Activated T-helper 1 cell treated with Interleukin-2 at 50 U/mL for 16 hours (primary cell): Measurements from ENCODE around the gene SSNA1.

Experiments
- DNase-seq: peaks from one replicate; pipeline ENCODE4 v3.0.0-alpha.2; 2020; ENCODE audit warnings: low read depth

SSNA1 gene

DNA sequence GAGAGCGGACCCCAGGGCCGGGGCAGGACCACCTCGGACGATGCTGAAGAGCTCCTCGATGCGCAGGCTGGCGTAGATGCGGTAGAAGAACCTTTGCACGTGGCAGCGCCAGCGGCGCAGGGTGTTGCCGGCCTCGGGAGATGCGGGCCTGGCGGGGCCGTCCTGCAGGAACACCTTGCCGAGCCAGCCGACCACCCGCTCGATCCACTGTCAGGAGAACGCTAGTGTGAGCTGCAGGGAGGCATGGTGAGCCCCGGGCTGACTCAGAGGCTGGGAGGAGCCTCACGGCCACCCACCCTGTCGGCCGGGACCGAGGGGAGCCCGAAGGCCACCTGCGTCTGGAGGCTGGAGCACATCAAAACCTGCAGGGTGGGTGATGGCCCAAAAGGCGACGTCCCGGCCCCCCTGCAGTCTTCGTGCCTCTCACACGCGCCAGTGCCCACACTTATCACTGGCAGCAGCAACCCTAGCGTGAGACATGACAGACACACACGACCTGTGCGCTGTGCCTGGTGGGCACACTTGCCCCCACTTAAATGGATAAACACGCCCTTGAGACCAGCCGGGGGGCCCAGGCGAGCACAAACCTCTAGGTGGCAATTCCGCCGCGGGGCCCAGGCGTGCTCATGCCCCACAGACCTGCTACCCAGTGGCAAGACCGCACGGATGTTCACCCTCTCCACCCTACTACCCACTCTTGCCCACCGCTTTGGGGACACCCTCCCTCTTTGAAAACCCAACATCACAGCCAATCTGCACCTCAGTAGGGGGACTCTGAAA, 3.4 kb upstream of the SSNA1 start:
- DNase-seq, result no peak

DNA sequence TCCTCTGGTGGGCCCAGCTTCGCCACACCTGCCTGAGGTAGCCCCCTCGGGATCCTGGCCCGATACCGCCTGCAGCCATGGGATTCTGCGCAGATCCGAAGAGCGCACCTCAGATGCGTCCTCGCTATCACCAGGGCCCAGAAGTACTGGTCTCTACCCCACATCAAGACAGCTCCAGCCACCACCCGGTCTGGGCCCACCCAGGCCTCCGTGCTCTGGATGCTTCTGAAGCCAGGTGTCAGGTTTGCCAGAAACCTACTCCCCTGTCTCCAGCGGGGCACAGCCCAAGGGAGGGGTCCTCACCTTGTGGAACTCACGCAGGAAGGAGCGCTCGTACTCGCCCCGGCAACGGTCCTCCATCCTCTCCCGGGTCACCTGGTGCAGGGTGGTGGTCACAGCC, 2.6 kb upstream of the SSNA1 start:
- no peak for DNase-seq

DNA sequence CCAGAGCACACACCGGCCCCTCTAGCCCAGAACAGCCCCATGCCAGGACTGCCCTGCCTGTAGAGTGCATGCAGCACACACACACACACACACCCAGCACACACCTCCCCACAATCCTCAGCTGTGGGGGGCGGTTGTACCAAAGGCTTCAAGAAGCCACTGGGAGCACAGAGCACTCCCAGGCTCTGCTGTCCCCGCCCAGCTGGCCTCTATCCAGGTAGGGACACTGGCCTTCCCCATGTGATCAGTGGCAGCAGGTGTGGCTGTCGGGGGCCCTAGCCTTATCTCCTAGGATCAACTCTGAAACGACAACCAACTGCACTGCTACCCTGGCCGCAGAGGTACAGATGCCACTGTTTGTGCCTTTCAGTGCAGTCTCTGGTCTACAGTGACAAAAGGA, 2.1 kb upstream of the SSNA1 start:
- no peak for DNase-seq

DNA sequence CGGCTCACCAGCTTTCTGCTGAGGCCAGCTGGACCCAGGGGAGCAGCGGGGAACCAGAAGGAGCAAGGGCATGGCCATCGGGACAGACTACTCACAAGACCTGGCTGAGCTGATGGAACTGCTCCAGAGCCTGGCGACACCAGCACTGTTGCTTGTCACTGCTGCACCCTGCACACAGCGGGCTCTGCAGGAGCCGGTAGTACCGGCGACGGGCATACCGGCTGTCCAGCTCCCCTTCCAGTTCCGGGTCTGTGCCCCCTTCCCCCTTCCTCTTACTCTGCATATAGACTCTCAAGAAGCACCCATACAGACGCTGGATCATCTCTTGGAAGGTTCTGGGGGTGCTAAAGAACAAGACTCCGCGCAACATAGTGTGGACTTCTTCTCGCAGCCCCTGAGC, 1.1 kb upstream of the SSNA1 start:
- DNase-seq, result no peak

GRCh38 chr9:137188086-137188489, 388 bp upstream of the SSNA1 start:
- DNase-seq, result no peak

DNA sequence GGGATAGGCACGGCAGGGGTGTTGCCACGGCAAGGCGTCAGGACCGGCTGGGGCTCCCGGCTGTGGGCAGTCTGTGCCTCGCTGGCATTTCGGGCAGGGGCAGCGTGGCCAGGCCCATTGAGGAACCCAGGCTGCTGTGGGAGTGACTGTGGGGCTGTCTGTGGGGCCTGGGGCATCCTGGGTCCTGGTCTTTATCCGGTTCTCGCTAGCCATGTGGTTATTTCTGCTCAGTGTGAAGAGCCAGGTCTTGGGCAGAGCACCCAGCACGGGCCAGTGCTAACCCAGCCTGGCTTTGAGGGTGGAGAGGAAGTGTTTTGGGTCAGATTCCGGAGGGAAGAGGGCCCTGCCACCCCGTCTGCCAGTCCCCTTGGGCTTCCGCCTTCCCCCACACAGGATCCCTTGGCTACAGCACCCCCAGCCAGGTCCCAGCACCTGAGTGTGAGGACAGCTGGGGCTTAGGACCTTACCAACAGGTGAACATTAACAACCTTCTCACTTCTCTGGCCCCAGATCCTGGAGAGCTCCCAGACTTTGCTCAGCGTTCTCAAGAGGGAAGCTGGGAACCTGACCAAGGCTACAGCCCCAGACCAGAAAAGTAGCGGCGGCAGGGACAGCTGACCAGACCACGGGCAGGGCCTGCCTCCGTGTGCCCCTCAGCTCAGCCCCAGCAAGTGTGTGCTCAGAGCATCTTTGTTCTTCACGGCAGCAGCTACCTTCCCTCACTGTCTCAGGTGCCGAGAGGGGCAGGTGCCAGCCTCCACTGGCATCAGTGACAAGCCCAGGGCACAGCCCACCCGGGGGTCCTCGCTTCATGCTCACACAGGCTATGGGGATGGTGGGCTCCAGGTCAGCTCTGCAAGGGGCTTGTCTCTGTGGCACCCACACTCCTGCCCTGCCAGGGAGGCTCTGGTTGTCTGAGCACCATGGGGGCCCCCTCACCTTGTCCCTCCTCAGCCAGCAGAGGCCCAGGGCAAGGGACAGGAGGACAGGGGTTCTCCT, 1.1 kb downstream of the SSNA1 start:
- DNase-seq, result no peak

- no peak for DNase-seq
Observed at GRCh38 chr9:137190315-137190856, 1.9 kb downstream of the SSNA1 start.

DNA sequence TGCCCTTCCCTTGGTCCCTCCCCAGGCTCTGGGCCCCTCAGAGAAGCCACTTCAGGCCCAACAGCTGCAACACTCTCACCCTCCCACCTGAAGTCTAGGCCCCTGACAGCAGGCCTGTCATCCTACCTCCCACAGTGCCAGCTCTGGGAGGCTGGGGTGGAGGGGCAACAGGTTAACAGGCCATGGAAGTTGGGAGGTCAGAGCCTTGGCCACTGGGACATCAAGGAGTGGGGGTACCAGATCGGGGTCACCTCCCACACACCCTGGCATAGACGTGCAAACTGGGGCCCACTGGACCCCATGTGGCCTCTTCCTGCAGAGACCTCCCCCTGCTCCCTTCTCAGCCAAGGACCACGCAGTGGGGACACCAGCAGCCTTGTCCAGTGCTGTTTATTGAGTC, 2.8 kb downstream of the SSNA1 start:
- no peak for DNase-seq

- no peak for DNase-seq
Observed at GRCh38 chr9:137191691-137192447, 3.4 kb downstream of the SSNA1 start.

GRCh38 chr9:137192448-137192780, 3.9 kb downstream of the SSNA1 start:
- DNase-seq, result no peak

DNA sequence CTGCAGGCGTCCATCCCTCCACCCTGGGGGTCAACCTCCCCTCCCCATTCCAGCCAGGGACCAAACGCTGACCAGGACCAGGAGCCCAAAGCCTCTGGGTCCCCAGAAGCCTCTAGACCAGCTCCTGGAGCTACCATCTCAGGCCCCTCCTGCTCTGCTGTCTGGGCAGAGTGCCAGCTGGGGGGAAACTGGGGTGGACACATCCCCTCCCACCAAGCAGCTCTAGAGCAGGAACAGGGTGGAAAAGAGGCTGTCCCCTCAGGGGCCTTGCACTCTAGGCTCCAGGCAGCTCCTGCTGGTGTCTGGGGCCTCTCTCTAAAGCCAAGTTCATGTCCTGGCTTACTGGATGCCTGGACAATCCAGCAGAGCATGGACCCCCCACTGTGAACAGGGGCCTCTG, 4.4 kb downstream of the SSNA1 start:
- DNase-seq, result no peak

- no peak for DNase-seq
Observed at GRCh38 chr9:137193771-137194170, 5.3 kb downstream of the SSNA1 start.

- no peak for DNase-seq
Observed at GRCh38 chr9:137194388-137194787, 5.9 kb downstream of the SSNA1 start.

GRCh38 chr9:137194909-137195308, 6.4 kb downstream of the SSNA1 start:
- no peak for DNase-seq

- DNase-seq, result no peak
Observed at GRCh38 chr9:137195525-137196220, 7.2 kb downstream of the SSNA1 start.

- DNase-seq, result no peak
Observed at GRCh38 chr9:137198051-137198901, 9.8 kb downstream of the SSNA1 start.

DNA sequence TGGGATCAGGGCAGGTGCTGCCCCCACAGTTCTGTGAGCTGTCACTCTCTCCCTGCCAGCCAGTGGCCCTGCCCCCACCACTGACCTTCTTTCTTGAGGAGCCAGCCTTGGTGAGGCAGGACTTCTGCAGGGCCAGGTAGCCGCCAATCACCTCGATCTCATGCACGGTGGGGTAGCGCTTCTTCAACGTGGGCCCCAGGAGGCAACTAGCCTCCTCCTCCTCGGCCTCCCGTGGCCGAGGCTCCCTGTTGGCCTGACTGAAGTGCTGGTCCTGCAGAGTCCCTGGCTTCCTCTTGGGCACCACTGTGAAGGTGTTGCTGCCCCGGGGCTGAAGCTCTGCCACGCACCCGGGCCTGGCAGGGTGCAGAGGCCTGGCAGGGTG, 10.4 kb downstream of the SSNA1 start:
- no peak for DNase-seq

GRCh38 chr9:137199411-137200121, 11.1 kb downstream of the SSNA1 start:
- no peak for DNase-seq

GRCh38 chr9:137200311-137201204, 12.1 kb downstream of the SSNA1 start, which contains the start of gene TPRN:
TSS of gene TPRN (minus strand) at chr9:137200741. CDS start at chr9:137200711, 30 bp downstream.
- peak; percentile 96 for DNase-seq
